Calu3 (cell line): ENCODE results near the gene DLL1. TPM values are rescaled to one million over a fixed set of nuclear protein-coding genes. Genes with fewer than 3 reads are reported as not detected.

Source experiments
- BruUV-seq: library from RNA; stranded (reverse); fragments of 400-500 nt; replicated peaks from 2 replicates; lab custom pipeline; 2021; lab: Mats Ljungman, UMichigan
- CTCF ChIA-PET: fragments of 300-600 bp; sonication (Branson Sonifier 250); formaldehyde crosslinking; loops from one replicate; lab custom pipeline; 2022; ENCODE audit warnings: antibody characterized with exemption; lab: Charles Lee
- DNase-seq: peaks from one replicate; pipeline ENCODE4 v3.0.0; 2022
- H3K27ac Mint-ChIP-seq: one replicate; pipeline ENCODE4 v1.8.0; 2022; ENCODE audit warnings: mixed read lengths; ENCODE audit not compliant: unreplicated experiment
- H3K27me3 Mint-ChIP-seq: one replicate; pipeline ENCODE4 v1.8.0; 2022; ENCODE audit warnings: mixed read lengths; ENCODE audit not compliant: unreplicated experiment
- H3K36me3 Mint-ChIP-seq: one replicate; pipeline ENCODE4 v1.8.0; 2022; ENCODE audit warnings: mild to moderate bottlenecking, moderate library complexity, mixed read lengths; ENCODE audit not compliant: insufficient read depth, unreplicated experiment
- H3K4me1 Mint-ChIP-seq: one replicate; pipeline ENCODE4 v1.8.0; 2022; ENCODE audit warnings: mild to moderate bottlenecking, low read depth, mixed read lengths; ENCODE audit not compliant: unreplicated experiment
- H3K4me3 Mint-ChIP-seq: one replicate; pipeline ENCODE4 v1.8.0; 2022; ENCODE audit warnings: mild to moderate bottlenecking, low read depth, moderate library complexity, mixed read lengths; ENCODE audit not compliant: unreplicated experiment
- H3K9me3 Mint-ChIP-seq: one replicate; pipeline ENCODE4 v1.8.0; 2022; ENCODE audit warnings: low read depth, mixed read lengths; ENCODE audit not compliant: unreplicated experiment
- intact Hi-C: fragments of 100-400 bp; cut with micrococcal nuclease; formaldehyde crosslinking; loops from one replicate; pipeline ENCODE4 v1.10.0; 2022; ENCODE audit not compliant: unreplicated experiment
- total RNA-seq: library from RNA; stranded (reverse); gene quantifications from 2 replicates; pipeline ENCODE4 v1.2.3, GENCODE V29; 2022
- TF ChIP-seq, protein P1 (sequence below): fragments of 200-600 bp; IDR thresholded peaks from one replicate; pipeline ENCODE4 v1.8.0; 2022; ENCODE audit warnings: antibody characterized with exemption; ENCODE audit not compliant: unreplicated experiment

Gene DLL1
- total RNA-seq, 1 experiment from 2014 or later = 0.14 TPM

DNA sequence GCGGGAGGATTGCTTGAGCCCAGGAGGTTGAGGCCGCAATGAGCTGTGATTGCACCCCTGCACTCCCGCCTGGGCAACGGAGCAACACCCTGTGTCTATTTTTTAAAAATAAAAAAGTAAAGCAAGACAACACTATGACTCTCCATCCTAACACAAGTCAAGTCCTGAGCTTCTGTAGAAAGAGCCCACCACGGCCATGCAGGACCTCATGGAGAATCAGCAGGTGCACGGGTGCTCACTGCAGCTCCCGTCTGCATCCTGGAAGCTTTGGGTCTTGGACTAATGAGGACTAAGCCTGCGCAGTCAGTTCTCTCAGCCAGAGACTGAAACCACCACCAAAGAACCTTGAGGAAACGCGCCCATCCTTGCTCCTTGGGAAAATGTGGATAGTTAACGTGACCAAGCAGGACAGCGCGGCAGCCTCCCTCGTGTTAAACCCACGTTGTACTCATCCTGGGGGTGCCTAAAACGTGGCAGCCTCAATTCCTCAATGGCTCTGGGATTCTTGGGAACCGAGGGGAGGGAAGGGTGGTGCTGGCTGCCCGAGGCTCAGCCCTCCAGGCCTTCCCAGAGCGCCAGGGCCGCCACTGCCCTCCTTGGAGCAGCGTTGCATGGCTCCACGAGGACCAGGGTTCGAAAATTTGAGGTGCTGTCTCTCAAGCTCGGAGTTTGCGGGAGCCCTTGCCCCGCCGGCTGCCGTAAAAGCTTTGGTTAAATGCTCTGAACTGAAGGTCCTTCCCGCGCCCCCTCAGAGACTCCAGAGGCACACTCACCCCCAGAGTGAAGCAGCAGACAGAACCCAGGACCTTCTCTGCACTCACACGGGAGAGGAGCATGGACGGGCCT is 29.0 kb downstream of the DLL1 start:
- CTCF ChIA-PET = no interaction called here
- no peak for DNase-seq
- no TSS peak for BruUV-seq
- no peak overlapping the region for H3K4me3 Mint-ChIP-seq
- TF ChIP-seq, protein P1, sequence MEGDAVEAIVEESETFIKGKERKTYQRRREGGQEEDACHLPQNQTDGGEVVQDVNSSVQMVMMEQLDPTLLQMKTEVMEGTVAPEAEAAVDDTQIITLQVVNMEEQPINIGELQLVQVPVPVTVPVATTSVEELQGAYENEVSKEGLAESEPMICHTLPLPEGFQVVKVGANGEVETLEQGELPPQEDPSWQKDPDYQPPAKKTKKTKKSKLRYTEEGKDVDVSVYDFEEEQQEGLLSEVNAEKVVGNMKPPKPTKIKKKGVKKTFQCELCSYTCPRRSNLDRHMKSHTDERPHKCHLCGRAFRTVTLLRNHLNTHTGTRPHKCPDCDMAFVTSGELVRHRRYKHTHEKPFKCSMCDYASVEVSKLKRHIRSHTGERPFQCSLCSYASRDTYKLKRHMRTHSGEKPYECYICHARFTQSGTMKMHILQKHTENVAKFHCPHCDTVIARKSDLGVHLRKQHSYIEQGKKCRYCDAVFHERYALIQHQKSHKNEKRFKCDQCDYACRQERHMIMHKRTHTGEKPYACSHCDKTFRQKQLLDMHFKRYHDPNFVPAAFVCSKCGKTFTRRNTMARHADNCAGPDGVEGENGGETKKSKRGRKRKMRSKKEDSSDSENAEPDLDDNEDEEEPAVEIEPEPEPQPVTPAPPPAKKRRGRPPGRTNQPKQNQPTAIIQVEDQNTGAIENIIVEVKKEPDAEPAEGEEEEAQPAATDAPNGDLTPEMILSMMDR = no peak
- H3K27ac Mint-ChIP-seq = no peak overlapping the region
- no peaks in the 10 kb centered on the region for H3K9me3 Mint-ChIP-seq
- intact Hi-C loops = no loop called here
- H3K36me3 Mint-ChIP-seq = no peaks in the 10 kb centered on the region
- H3K27me3 Mint-ChIP-seq = peaks cover 36% of the 10 kb centered on the region
- H3K4me1 Mint-ChIP-seq = peaks cover 8% of the 10 kb centered on the region

DNA sequence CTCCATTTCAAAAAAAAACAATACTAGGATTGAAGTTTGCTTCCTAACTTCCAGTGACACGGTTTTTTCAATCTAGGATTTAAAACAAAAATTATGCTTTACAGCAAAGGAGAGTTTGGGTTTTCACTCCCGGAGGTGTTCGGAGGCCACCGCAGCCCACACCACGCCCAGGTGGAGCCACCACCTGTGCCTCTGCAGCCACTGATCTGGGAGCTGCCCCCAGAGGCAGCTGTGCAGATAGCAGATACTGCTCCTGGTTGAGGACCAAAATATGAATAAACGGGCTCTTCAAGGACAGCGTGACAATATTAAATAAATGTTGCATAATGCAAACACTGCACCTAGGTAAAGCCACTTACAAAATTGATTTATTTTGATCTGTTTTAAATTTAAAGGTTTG is 30.2 kb downstream of the DLL1 start:
- no peak overlapping the region for H3K27ac Mint-ChIP-seq
- TF ChIP-seq, protein P1 = no peak
- no peak for DNase-seq
- H3K27me3 Mint-ChIP-seq = peaks cover 29% of the 10 kb centered on the region
- H3K4me3 Mint-ChIP-seq = no peak overlapping the region
- BruUV-seq = no TSS peak
- no peaks in the 10 kb centered on the region for H3K36me3 Mint-ChIP-seq
- H3K9me3 Mint-ChIP-seq = no peaks in the 10 kb centered on the region
- intact Hi-C loops = no loop called here
- CTCF ChIA-PET = interaction anchor here (0.6 kb wide), 1 partner anchor 256 kb away, joined by 3 read pairs; no protein-coding TSS in a partner anchor
- peaks cover 6% of the 10 kb centered on the region for H3K4me1 Mint-ChIP-seq

DNA sequence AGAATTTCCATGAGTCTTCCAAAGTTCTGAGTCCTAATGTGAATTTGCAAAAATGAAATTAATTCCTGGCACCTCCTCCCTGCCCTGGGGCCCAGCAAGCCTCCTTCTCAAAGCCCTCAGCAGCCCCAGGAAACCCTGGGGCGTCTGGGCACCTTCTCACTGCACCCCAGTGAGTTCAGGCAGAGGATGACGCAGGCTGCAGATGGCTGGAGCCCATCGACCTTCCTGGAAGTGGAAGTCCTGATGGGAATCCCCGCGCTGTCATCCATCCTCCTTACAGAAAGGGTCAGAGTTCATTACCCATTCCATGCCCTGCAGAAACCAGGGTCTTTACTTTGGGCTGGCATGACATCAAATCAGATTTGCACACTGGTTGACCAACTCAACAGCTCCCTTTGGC is 31.6 kb downstream of the DLL1 start:
- DNase-seq = no peak
- Mint-ChIP-seq H3K27me3 (peaks cover 14% of the 10 kb centered on the region), H3K4me1 (no peaks in the 10 kb centered on the region), H3K27ac (no peak overlapping the region), H3K36me3 (no peaks in the 10 kb centered on the region), H3K9me3 (no peaks in the 10 kb centered on the region), H3K4me3 (no peak overlapping the region)
- no TSS peak for BruUV-seq
- TF ChIP-seq, protein P1 = no peak
- intact Hi-C loops = no loop called here
- CTCF ChIA-PET = interaction anchor here (0.6 kb wide), 1 partner anchor 79 kb away, joined by 3 read pairs; no protein-coding TSS in a partner anchor

DNA sequence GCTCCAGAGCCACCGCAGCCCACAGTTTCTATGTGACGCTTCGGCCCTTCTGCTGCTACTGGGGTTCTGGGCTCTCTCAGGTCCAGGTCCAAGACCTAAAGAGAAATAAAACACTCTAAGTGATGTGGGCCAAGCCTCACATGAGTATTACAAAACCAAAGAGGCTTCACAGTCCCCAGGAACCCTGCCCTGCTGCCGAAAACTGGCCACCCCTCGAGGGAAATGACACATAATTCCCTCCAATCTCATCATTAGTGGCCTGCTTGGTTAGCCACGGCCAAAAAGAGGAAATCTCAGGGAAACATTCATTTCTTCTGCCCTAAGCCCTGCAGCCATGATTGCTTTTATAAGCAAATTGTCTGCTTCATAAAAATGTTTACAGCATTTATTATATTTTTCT is 32.5 kb downstream of the DLL1 start:
- TF ChIP-seq, protein P1 = no peak
- H3K27ac Mint-ChIP-seq = no peak overlapping the region
- H3K36me3 Mint-ChIP-seq = no peaks in the 10 kb centered on the region
- H3K27me3 Mint-ChIP-seq = peaks cover 6% of the 10 kb centered on the region
- no peaks in the 10 kb centered on the region for H3K4me1 Mint-ChIP-seq
- no TSS peak for BruUV-seq
- no peaks in the 10 kb centered on the region for H3K9me3 Mint-ChIP-seq
- H3K4me3 Mint-ChIP-seq = no peak overlapping the region
- DNase-seq = no peak
- intact Hi-C loops = no loop called here
- CTCF ChIA-PET = interaction anchor here (0.6 kb wide), 1 partner anchor 78 kb away, joined by 3 read pairs; no protein-coding TSS in a partner anchor
